GM18508 (cell line): ENCODE measurements around the gene MEN1.

Experiments
- ATAC-seq: cut with Tn5 transposase; IDR thresholded peaks from one replicate; pipeline ENCODE4 v1.9.1; 2021; ENCODE audit warnings: moderate number of reproducible peaks; ENCODE audit not compliant: insufficient read depth, unreplicated experiment

MEN1 gene

GRCh38 chr11:64788321-64789215 is 21.8 kb downstream of the MEN1 start:
- ATAC-seq, result no peak

GRCh38 chr11:64787526-64788320 is 22.6 kb downstream of the MEN1 start:
- no peak for ATAC-seq

GRCh38 chr11:64786308-64786707 is 24.0 kb downstream of the MEN1 start:
- no peak for ATAC-seq

- no peak for ATAC-seq
Observed at GRCh38 chr11:64784813-64785581, 25.4 kb downstream of the MEN1 start.

GRCh38 chr11:64778473-64779298 is 31.7 kb downstream of the MEN1 start, which contains the start of gene SF1:
TSS of gene SF1 (minus strand) at chr11:64778542. CDS start at chr11:64778392, 150 bp downstream.
- ATAC-seq, result peak; percentile 64

GRCh38 chr11:64778223-64778472 is 32.2 kb downstream of the MEN1 start:
- ATAC-seq, result peak; percentile 1

GRCh38 chr11:64777449-64778222 is 32.7 kb downstream of the MEN1 start:
- no peak for ATAC-seq

- ATAC-seq, result no peak
Observed at GRCh38 chr11:64776875-64777274, 33.5 kb downstream of the MEN1 start.

GRCh38 chr11:64776425-64776824 is 33.9 kb downstream of the MEN1 start:
- no peak for ATAC-seq

- ATAC-seq, result no peak
Observed at GRCh38 chr11:64774144-64774543, 36.2 kb downstream of the MEN1 start.

GRCh38 chr11:64772303-64773018 is 37.9 kb downstream of the MEN1 start:
- no peak for ATAC-seq

- no peak for ATAC-seq
Observed at GRCh38 chr11:64771861-64772260, 38.5 kb downstream of the MEN1 start.

- no peak for ATAC-seq
Observed at GRCh38 chr11:64770120-64770519, 40.2 kb downstream of the MEN1 start.

GRCh38 chr11:64769283-64769682 is 41.1 kb downstream of the MEN1 start:
- ATAC-seq, result no peak

- ATAC-seq, result no peak
Observed at GRCh38 chr11:64768300-64768694, 42.1 kb downstream of the MEN1 start.

- ATAC-seq, result no peak
Observed at GRCh38 chr11:64767344-64768299, 42.7 kb downstream of the MEN1 start.

- no peak for ATAC-seq
Observed at GRCh38 chr11:64766881-64767280, 43.5 kb downstream of the MEN1 start.
